GM18867 (cell line): ENCODE data around the gene HES5.
"Not testable (repeated sequence)": the region's sequence is repeated elsewhere in the genome, so short reads cannot be mapped to it uniquely, and the experiment has no call there.

Experiments
- ATAC-seq: cut with Tn5 transposase; IDR thresholded peaks from one replicate; pipeline ENCODE4 v1.9.1; 2021; ENCODE audit warnings: mild to moderate bottlenecking, moderate library complexity; ENCODE audit not compliant: unreplicated experiment

Gene HES5

DNA sequence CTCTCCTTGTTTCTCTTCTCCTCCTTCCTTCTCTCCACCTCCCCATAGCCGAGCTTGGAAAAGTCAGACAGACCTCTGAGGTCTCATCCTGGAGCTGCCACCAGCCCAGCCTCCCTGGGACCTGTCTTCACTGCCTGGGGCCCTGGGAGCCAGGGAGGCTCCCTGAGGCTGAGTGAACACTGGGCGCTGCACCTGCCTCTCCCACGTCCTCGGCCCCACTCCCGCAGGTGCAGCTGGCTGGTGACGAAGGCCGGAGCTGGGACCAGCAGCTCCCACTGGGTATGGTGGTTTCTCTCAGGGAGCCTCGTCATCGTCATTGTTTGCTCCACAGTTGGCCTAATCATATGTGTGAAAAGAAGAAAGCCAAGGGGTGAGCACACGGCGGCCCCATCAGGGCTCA, 31.4 kb upstream of the HES5 start:
- ATAC-seq, result no peak

DNA sequence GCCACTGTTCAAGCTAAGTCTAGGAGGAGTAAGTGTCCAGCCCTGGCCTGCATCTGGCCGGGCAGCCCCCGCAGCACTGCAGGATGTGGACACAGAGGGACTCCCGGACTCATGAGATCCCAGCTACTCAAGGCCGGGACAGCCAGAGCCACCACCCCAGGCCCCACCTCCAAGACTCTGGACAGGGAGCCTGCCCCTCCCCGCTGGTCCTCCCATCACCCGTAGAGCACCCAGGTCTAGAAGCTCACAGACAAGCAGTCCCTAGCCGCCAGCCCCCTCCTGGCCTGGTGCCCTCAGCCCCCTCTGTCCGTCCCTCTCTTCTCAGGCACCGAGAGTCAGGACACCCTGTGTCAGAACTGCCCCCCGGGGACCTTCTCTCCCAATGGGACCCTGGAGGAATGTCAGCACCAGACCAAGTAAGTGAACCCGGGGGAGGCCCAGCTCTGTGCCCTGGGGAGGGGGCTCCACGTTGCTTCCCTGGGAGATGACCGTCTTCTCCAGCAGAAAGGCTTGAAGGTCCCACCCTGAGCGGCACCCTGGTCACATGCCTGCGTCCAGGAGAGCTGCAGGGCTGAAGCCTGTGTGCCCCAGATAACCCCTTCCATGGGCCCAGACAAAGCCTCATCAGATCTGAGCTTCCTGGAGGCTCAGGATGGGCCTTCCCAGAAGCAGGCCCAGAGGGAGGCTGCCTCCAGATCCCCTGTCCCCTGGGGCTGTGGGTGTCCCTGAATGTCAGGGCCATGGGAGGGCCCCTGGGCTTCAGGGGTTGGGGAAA, 30.4 kb upstream of the HES5 start:
- ATAC-seq, result no peak

DNA sequence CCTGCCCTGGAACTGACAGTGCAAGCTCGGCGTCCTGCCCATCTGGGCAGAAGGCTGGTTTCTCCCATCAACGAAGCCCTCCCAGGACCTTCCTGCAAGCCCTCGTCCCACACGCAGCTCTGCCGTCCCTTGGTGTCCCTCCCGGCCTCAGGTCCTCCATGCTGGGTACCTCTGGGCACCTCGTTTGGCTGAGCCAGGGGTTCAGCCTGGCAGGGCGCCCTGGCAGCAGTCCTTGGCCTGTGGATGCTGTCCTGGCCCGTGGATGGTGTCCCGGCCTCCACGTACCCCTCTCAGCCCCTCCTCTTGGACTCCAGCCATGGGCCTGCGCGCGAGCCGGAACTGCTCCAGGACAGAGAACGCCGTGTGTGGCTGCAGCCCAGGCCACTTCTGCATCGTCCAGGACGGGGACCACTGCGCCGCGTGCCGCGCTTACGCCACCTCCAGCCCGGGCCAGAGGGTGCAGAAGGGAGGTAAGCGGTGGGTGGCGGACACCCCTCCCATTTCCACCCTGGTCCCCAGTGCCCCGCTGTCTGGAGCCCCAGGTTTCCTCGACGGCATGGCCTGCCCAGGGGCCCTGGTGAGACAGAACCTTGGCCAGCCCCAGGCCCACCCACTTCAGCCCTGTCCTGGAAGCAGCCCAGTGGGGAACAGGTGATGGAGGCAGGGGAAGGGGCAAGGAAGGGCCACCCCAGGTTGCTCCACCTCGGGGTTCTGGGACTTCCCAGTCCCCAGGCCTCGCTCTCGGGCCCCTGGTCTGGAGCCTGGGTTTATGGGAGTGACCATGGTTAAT, 29.6 kb upstream of the HES5 start:
- no peak for ATAC-seq

DNA sequence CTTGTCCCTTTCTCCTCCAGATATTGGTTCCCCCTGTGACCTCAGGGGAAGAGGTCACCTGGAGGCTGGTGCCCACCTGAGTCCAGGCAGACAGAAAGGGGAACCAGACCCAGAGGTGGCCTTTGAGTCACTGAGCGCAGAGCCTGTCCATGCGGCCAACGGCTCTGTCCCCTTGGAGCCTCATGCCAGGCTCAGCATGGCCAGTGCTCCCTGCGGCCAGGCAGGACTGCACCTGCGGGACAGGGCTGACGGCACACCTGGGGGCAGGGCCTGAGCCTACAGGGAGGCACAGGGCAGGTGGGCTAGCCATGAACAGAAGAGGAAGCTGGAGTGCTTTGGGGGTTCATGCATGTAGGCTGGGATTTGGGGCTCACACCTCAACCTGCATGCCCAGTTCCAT, 28.8 kb upstream of the HES5 start:
- ATAC-seq, result no peak

DNA sequence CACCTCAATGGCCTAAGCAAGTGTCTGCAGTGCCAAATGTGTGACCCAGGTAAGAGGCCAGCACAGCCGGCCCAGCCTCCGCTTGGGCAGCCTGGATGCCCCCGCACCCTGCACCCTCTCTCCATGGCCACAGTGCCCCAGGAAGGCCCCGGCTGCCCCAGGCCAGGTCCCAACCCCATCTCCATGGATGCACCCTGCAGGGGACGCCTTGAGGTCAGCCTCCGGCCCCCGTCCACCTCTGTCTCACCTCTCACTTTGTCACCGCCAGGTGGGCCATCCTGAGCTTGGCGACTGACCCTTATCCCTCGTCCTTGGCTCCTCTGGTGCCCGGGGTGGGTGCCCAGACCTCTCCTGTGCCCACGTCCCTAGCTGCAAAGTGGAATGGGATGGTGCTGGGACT, 28.4 kb upstream of the HES5 start:
- no peak for ATAC-seq

DNA sequence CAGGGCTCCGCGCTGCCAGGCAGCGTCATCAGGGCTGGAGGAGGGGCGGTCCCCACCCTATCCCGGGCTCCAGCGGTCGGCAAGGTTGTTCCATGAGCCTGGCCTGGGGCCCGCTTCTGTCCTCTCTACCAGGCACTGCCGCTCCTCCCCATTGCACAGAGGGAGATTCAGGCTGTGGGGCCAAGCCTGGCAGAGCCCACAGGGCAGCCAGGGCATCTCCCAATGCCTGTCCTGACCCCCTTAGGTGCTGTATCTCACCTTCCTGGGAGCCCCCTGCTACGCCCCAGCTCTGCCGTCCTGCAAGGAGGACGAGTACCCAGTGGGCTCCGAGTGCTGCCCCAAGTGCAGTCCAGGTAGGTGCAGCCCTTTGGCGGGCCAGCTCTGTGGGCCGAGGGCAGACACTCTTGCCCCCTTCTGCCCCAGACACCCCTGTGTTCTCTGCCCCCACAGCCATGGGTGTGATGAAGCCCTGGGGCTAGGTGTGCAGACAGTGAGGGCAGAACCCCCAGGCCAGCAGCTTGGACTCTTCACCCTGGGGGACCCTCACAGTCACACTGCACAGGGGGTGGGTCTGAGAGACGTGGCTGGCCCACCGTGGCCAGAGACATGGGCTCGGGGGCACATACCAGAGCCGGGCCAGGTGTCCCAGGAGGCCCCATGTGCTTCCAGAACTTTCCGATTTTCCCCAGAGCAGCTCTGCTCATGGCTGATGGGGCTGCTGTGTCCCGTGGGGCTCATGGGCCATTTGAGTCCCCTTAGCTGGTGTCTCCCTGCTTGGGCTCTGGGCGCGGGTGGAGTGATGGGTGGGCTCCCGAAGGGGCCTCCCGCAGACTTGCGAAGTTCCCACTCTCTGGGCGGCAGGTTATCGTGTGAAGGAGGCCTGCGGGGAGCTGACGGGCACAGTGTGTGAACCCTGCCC, 27.7 kb upstream of the HES5 start:
- no peak for ATAC-seq

DNA sequence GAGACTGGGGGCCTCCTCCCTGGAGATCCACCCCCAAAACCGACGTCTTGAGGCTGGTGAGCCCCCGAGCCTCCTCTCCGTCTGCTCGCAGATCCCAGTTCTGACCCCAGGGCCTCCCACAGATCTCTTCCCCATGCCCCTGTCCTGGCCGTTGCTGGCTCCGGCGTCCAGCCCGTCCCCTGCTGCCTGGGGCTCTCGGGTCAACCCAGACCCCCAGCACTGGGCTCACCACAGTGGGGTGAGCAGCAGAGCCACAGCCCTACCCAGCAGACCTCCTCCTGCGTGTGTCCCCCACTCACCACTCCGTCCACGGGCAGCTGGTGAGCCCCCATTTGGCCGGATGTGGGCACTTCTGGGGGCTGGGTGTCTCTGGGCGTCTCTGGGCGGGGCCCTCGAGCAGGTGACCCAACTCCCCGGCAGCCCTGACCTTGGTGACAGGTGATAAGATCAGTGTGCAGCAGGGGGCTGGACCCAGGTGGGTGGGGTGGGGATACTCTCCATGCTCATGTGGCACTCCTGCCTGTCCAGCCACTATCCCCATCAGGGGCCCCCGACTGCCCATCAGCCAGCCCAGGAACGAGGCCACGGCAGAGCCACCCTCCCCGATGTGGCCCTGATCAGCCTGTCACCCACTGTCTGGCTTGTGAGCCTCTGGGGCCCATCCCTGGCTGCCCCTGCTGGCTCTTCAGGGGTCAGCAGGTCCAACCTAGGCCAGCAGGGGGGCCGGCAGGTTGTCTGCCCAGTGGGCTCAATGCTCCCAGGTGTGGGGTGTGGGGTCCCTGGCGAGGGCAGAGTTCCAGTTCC, 26.8 kb upstream of the HES5 start:
- no peak for ATAC-seq

DNA sequence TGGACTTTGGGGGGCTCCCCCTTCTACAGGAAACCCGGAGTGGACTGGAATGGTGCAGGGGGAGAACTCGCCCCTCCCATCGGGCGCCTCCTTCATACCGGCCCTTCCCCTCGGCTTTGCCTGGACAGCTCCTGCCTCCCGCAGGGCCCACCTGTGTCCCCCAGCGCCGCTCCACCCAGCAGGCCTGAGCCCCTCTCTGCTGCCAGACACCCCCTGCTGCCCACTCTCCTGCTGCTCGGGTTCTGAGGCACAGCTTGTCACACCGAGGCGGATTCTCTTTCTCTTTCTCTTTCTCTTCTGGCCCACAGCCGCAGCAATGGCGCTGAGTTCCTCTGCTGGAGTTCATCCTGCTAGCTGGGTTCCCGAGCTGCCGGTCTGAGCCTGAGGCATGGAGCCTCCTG, 26.2 kb upstream of the HES5 start, which contains the start of gene TNFRSF14:
TSS of gene TNFRSF14 (plus strand) at position 95 of the 401 bp plus-strand sequence. CDS start at position 389, 294 bp downstream.
- ATAC-seq, result no peak

DNA sequence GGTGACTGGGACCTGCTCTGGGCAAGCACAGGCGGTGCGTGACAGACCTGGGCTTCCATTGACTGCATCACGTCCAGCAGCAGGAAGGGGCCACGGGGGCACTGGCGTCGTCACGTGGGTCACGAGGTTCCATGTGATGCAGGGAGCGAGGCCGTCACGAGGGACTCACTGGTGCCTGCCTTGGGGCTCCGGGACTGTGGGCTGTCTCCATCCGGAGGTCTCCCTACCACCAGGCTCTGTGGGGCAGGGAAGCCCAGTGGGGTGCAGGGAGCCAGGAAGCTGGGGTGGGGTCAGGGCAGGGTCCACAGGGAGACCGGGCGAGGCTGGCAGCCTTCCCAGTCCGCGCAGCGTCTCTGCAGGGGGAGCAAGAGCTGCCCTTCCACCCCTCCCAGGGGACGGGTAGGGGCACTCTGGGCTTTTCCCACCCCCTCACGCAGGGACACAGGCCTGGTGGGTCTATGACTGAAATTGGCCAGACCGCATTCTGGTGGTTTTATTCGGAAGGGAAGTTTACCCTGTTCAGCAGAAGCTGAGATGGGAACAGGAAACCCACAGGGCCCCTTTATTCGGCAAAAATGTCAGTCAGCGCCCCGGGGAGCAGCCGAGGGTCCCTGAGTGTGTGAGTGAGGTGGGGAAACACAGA, 25.7 kb upstream of the HES5 start:
- no peak for ATAC-seq

DNA sequence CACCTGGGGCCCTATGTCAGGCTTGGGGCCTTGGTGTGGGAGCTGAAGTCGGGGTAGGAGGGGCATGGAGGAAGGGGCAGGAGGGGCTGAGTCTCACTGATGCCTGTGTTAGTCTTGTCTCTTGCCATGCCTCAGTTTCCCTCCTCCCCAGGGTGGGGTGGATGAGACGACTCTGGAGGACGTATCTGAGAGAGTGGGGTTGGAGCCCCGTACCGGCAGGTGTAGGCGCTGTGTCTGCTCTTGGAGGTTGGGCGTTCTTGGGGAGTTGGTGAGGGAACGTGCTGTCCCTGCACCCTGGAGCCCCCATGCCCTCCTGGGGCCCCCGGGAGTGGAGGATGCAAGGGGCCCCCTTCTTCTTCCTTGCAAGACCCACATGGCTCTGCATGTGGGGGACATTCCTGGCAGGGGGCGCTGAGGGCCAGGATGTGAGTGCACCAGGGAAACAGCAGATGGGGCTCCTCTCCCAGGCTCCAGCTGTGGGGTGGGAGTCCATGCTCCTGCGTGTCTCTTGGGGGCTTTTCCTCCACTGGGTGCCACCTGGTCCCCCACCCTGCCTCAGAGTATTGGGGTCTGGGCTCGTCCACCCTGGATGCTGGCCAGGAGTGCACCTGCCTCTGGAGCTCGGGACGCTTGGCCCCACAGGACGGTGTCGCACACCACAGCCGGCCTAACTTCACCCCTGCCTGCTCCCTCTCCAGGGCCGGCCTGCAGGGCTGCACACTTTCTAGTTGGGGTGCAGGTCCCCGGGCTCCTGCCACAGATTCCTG, 24.7 kb upstream of the HES5 start:
- no peak for ATAC-seq

DNA sequence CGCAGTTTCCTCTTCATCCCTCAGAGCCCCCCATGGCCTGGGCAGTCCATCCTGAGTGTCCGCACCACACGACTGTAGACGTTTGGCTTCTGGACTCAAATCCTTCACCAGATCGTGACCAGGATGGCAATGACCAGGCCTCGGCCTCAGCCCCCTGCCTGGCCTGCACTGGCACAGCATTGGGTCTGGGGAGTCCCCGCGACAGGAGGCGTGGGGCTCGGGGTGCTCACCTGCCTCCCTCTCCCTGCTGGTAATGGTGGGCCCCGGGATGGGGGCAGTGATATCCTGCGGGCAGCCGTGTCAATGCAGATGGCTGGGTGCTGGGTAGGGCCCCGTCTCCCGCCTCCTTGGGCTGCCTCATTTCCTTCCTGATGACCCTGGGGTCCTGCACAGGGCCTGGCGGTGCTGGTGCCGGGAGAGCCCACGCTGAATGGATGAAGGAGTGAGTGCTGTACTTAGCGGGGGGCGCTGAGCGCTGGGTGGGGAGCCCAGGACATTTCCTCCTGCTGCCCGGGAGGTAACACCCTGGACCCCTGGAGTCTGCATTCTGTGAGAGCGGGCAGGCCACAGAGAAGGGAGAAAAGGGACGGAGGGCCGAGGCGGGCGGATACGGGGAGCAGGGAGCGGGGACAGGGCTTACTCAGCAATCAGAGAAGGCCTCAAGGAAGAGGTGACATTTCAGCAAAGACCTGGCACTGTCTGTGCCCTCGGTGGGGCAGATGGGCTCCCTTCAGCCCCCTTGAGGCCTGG, 24.0 kb upstream of the HES5 start:
- no peak for ATAC-seq

DNA sequence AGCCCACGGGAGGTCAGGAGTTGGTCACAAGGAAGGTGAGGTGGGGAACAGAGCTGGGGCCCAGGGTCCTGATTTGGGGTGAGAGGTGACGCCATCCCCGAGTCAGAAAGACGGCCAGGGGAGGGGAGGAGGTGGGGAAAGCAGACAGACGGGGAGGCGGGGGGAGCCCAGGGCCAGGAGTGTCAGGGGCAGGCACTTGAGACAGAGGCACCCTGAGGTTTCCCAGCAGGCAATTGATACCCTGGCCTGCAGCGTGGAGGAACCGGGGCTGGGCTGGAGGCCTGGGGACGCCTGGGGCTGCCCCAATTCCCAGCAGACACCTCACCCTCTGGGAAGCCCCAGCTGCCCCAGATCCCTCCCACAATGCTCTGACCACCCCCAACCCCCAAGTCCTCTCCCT, 23.0 kb upstream of the HES5 start:
- not testable (repeated sequence) for ATAC-seq

DNA sequence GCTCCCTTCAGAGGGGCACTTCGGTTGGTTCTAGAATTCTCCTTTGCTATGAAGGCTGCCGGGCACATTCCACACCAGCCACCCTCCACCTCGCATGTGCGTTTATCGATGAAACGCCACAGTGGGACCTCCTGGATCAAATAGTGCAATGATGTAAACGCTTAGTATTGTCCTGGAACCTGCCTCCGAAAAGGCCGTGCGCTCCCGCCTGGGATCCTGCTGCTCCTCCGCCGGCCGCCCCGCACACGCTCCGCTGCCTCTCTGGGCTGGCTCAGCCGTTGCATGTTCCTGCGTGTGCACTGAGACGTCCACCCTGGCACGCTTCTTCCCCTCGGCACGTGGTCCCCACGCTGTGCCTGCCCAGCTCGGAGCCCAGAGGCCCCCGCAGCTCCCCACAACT, 22.1 kb upstream of the HES5 start:
- no peak for ATAC-seq

DNA sequence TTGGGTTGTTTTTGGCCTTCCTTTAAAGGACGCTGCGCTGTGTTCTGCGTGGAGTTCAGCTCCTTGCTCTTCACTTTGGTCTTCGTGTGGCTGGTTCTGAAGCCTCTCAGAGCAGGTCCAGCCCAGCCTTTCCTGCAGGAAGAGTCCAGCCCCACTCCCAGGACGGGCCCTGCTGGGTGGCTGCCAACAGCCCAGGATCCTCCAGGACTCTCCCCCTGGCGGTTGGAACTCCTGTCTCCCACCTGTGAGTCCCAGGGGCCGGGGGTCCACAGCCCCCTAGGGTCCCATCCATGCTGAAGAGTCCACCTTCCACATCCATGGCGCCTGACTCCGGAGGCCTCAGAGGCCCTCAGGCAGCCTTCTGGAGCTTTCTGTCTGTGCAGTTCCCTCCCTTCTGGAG, 21.5 kb upstream of the HES5 start:
- ATAC-seq, result not testable (repeated sequence)

DNA sequence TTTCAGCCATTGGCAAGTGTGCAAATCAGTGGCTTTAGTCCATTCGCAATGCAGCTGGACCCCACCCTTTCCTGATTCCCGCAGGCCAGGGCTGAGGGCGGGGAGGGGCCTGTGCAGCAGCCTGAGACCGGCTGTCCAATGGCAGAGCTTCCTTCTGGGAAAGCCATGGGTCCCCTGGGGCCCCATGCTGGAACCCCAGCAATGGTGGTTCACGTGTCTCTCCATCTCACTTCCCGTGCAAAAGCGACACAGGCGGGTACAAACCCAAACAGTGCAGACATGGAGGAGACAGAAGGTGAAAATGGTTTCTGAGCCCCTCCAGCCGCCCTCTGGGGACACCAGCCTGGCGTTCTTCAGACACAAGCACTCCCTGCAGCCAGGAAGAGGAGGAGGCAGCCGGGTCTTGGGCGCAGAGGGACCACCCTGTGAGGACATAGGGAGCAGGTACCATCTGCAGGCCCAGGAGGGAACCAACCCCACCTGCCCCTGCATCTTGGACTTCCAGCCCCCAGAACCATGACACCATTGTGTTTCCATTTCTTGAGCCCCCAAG, 20.3 kb upstream of the HES5 start:
- ATAC-seq, result not testable (repeated sequence)

DNA sequence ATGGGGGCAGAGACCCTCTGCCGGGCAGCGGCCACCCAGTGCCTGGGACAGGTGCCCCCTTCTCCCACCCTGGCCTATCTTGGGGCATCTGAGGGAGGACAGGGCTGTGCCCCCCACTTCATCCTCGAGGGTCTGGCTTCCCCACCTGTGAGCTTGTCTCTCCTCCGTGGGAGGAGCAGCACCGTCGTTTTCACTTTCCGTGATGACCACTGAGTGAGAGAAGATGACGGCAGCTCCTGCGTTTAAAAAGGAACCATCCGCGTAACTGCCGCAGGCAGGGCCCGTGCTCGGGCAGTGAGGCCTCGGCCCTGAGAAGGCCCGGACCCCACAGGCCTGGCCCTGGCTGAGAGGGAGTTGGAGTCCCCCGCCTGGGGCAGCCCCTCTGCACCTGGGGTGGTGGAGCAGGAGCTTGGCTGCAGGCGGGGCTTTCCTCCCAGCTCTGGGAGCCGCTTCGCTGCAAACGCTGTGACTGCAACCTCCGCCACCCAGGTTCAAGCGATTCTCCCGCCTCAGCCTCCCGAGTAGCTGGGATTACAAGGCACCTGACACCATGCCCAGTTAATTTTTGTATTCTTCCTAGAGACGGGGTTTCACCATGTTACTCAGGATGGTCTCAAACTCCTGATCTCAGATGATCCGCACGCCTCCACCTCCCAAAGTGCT, 19.4 kb upstream of the HES5 start:
- ATAC-seq, result not testable (repeated sequence)

DNA sequence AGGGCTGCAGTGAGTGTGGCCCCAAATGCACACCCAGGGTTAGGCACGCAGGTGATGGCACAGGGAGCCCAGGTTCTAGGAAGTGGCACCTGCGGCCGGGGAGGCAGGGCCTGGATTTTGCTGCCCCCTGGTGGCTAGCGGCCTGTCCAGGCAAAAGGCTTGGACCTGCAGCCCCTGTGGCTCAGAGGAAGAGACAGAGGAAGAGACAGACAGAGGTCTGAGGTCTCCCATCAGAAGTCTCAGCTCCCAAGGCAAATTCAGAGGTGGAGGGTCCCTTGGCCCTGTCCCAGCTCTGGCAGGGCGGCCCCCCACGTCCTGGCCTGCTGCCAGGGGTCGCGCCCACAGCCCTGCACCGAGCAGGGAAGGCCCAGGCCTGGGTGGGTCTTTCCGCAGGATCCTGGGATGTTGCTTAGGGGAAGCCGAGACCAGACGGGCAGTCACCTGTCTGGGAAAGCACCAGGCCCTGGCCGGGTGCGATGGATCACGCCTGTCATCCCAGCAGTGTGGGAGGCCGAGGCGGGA, 18.1 kb upstream of the HES5 start:
- peak; percentile 15 for ATAC-seq
